Vagina (tissue), 2 donors: Measurements from ENCODE around the gene EVL. TPM values are rescaled to one million over a fixed set of nuclear protein-coding genes. Genes with fewer than 3 reads are reported as not detected.
A peak's percentile ranks its signal among the peaks of the same experiment; 100 is the strongest.

Experiments used
- DNase-seq, 2 donors: peaks; one replicate each; pipeline ENCODE4 v3.0.0-alpha.2; 2017; ENCODE audit errors: extremely low spot score in 2 of 2
- H3K27ac ChIP-seq: fragments of 200-600 bp; sonication (generic); one replicate; pipeline ENCODE4 v1.5.1; 2019
- H3K27me3 ChIP-seq: fragments of 200-600 bp; sonication (generic); one replicate; pipeline ENCODE4 v1.5.1; 2019
- H3K36me3 ChIP-seq, 2 donors: fragments of 200-600 bp; sonication (generic); one replicate each; pipeline ENCODE4 v1.5.1; 2017 to 2019
- H3K4me1 ChIP-seq: fragments of 200-600 bp; sonication (generic); one replicate; pipeline ENCODE4 v1.5.1; 2019
- H3K4me3 ChIP-seq, 2 donors: fragments of 200-600 bp; sonication (generic); 1 replicate in 1 of 2; 2 replicates in 1 of 2; pipeline ENCODE4 v1.5.1; 2016 to 2019
- H3K9me3 ChIP-seq: fragments of 200-600 bp; sonication (generic); one replicate; pipeline ENCODE4 v1.5.1; 2019
- POLR2A ChIP-seq, 2 donors: fragments of 450-650 bp; IDR thresholded peaks; one replicate each; pipeline ENCODE4 v1.6.1; 2017; ENCODE audit warnings: antibody characterized with exemption in 2 of 2, mild to moderate bottlenecking in 2 of 2, moderate library complexity in 2 of 2
- POLR2AphosphoS5 ChIP-seq, 2 donors: sonication (generic); formaldehyde crosslinking; IDR thresholded peaks; one replicate each; pipeline ENCODE4 v1.9.0; 2017; ENCODE audit warnings: antibody characterized with exemption in 2 of 2, mild to moderate bottlenecking in 2 of 2, low read depth in 1 of 2; ENCODE audit not compliant: insufficient read depth in 1 of 2
- intact Hi-C: fragments of 100-400 bp; cut with DNase I; formaldehyde crosslinking; loops from one replicate; pipeline ENCODE4 v1.15.1; 2023
- total RNA-seq: library from RNA; depleted of rRNA; stranded (reverse); fragments of >200 nt; gene quantifications from one replicate; pipeline ENCODE4 v1.2.3, GENCODE V29; 2016
- TF ChIP-seq, protein P1 (sequence below), 3 experiments: fragments of 450-650 bp in 2 of 3; fragments of 200-600 bp in 1 of 3; sonication (generic) in 1 of 3; IDR thresholded peaks; one replicate each; pipeline ENCODE4 v1.5.1; 2017 to 2019; ENCODE audit warnings: antibody characterized with exemption in 3 of 3, mild to moderate bottlenecking in 2 of 3, moderate library complexity in 2 of 3

Gene EVL
- total RNA-seq, 1 donor from 2014 or later = 112 TPM

DNA sequence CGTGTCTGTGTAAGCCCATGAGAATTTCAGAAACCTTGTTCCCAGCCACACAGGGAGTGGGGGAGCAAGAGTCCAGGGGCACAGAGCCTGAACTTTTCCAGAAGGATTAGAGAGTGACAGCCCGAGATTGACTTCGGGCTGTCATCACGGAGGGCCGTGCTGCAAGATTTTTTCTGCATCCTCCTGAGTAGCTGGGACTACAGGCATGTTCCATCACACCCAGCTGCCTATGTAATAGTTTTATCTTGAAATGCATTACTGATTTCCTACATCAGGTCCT, 14.4 kb downstream of the EVL start:
- TF ChIP-seq, protein P1, sequence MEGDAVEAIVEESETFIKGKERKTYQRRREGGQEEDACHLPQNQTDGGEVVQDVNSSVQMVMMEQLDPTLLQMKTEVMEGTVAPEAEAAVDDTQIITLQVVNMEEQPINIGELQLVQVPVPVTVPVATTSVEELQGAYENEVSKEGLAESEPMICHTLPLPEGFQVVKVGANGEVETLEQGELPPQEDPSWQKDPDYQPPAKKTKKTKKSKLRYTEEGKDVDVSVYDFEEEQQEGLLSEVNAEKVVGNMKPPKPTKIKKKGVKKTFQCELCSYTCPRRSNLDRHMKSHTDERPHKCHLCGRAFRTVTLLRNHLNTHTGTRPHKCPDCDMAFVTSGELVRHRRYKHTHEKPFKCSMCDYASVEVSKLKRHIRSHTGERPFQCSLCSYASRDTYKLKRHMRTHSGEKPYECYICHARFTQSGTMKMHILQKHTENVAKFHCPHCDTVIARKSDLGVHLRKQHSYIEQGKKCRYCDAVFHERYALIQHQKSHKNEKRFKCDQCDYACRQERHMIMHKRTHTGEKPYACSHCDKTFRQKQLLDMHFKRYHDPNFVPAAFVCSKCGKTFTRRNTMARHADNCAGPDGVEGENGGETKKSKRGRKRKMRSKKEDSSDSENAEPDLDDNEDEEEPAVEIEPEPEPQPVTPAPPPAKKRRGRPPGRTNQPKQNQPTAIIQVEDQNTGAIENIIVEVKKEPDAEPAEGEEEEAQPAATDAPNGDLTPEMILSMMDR (IDR thresholded peaks at IDR 0.05) = no peak
- TF ChIP-seq POLR2A (IDR thresholded peaks at IDR 0.05) (no peak), POLR2AphosphoS5 (IDR thresholded peaks at IDR 0.05; ENCODE audit: insufficient read depth in 1 of 2, low read depth in 1 of 2) (no peak)
- no peak overlapping the region for H3K4me3 ChIP-seq
- H3K4me1 ChIP-seq = peaks cover 51% of the 10 kb centered on the region
- DNase-seq = peak in 1 of 2 donors; percentile 58
- H3K27me3 ChIP-seq = no peaks in the 10 kb centered on the region
- no peaks in the 10 kb centered on the region for H3K9me3 ChIP-seq
- no peak overlapping the region for H3K27ac ChIP-seq
- no peaks in the 10 kb centered on the region for H3K36me3 ChIP-seq
- intact Hi-C loops = no loop called here

DNA sequence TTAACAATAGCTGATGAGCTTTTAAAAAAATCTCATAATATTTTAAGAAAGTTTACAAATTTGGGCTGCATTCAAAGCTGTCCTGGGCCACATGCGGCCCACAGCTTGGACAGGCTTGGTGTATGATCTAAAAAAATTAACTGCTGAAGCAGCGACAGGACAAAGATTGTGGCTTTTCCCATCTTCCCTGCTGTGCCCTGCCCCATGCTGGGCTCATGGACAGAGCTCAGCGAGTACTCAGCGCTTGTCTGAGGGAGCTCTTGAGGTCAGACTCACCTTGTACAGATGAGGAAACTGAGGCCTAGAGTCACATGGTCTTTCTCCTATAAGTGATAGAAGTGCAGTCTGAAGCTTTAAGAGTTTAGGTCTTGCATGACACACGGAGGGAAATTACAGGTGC, 15.0 kb downstream of the EVL start:
- no peak for TF ChIP-seq POLR2AphosphoS5 (IDR thresholded peaks at IDR 0.05; ENCODE audit: insufficient read depth in 1 of 2, low read depth in 1 of 2)
- TF ChIP-seq, protein P1 (IDR thresholded peaks at IDR 0.05) = no peak
- TF ChIP-seq POLR2A (IDR thresholded peaks at IDR 0.05) = no peak
- Histone ChIP-seq H3K9me3 (no peaks in the 10 kb centered on the region), H3K27ac (no peak overlapping the region), H3K4me1 (peaks cover 51% of the 10 kb centered on the region), H3K36me3 (no peaks in the 10 kb centered on the region), H3K27me3 (no peaks in the 10 kb centered on the region), H3K4me3 (no peak overlapping the region)
- peak; percentile 25 to 28 for DNase-seq
- intact Hi-C loops = no loop called here

GRCh38 chr14:100081997-100082625, 16.9 kb downstream of the EVL start:
- no peaks in the 10 kb centered on the region for H3K36me3 ChIP-seq
- no peaks in the 10 kb centered on the region for H3K9me3 ChIP-seq
- no peak overlapping the region for H3K27ac ChIP-seq
- H3K4me3 ChIP-seq = no peak overlapping the region
- peaks cover 33% of the 10 kb centered on the region for H3K4me1 ChIP-seq
- peak in 1 of 2 donors; percentile 44 for DNase-seq
- TF ChIP-seq, protein P1 (IDR thresholded peaks at IDR 0.05) = no peak
- no peak for TF ChIP-seq POLR2AphosphoS5 (IDR thresholded peaks at IDR 0.05; ENCODE audit: insufficient read depth in 1 of 2, low read depth in 1 of 2)
- no peak for TF ChIP-seq POLR2A (IDR thresholded peaks at IDR 0.05)
- H3K27me3 ChIP-seq = no peaks in the 10 kb centered on the region
- intact Hi-C loops = no loop called here

- Histone ChIP-seq H3K36me3 (no peaks in the 10 kb centered on the region), H3K27me3 (no peaks in the 10 kb centered on the region), H3K27ac (no peak overlapping the region), H3K4me3 (no peak overlapping the region), H3K9me3 (no peaks in the 10 kb centered on the region), H3K4me1 (peaks cover 33% of the 10 kb centered on the region)
- no peak for DNase-seq
- TF ChIP-seq POLR2A (IDR thresholded peaks at IDR 0.05) (no peak), POLR2AphosphoS5 (IDR thresholded peaks at IDR 0.05; ENCODE audit: insufficient read depth in 1 of 2, low read depth in 1 of 2) (no peak)
- TF ChIP-seq, protein P1 (IDR thresholded peaks at IDR 0.05) = no peak
- intact Hi-C loops = no loop called here
Observed at GRCh38 chr14:100082723-100083122, 17.5 kb downstream of the EVL start.

DNA sequence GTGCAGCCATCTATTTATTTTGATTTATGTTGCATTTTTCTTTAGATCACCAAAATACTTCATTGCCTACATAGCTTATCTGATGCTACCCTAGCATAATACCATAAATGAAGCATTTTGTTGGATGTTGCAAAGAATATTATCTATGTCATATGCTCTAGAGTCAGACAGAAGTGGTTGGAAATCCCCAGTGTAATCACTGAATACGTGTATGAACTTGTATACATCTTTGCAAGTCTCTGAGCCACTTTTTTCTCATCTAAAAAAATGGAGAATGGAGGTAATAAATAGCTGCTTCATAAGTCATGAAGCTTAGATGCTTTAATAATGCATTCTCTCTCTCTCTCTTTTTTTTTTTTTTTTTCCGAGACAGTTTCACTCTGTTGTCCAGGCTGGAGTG, 18.5 kb downstream of the EVL start:
- TF ChIP-seq POLR2A (IDR thresholded peaks at IDR 0.05) = no peak
- TF ChIP-seq POLR2AphosphoS5 (IDR thresholded peaks at IDR 0.05; ENCODE audit: insufficient read depth in 1 of 2, low read depth in 1 of 2) = no peak
- TF ChIP-seq, protein P1 (IDR thresholded peaks at IDR 0.05) = no peak
- H3K4me3 ChIP-seq = no peak overlapping the region
- H3K9me3 ChIP-seq = no peaks in the 10 kb centered on the region
- H3K4me1 ChIP-seq = peaks cover 29% of the 10 kb centered on the region
- no peak overlapping the region for H3K27ac ChIP-seq
- DNase-seq = no peak
- no peaks in the 10 kb centered on the region for H3K36me3 ChIP-seq
- intact Hi-C loops = no loop called here
- no peaks in the 10 kb centered on the region for H3K27me3 ChIP-seq
